ENCODE data around the gene SPEN. TPM values are rescaled to one million over a fixed set of nuclear protein-coding genes. Genes with fewer than 3 reads are reported as not detected.

The SPEN gene
- total and polyA plus RNA-seq, 10 of the 15 experiments (the other 5 are each of a cell fraction or from before 2014, with no cell fraction given), result 5.2 to 58.7 (median 20.1) TPM

GRCh38 chr1:15966081-15966955 lies 118.8 kb downstream of the SPEN start (continued):
- TF ChIP-seq IRF3 (IDR thresholded peaks at IDR 0.05), result no peak
- no peak for TF ChIP-seq ELK1 (IDR thresholded peaks at IDR 0.05; ENCODE audit: low read depth, low read length)
- no peak for TF ChIP-seq SUPT20H (IDR thresholded peaks at IDR 0.05; ENCODE audit: borderline replicate concordance, control insufficient read depth, low read depth, low read length)
- 0 out of 2 replicates have a peak, but pooled peaks have one; percentile 54 for TF ChIP-seq STAT3 (IDR thresholded peaks at IDR 0.05; ENCODE audit: low read depth, low read length)
- TF ChIP-seq KDM1A (IDR thresholded peaks at IDR 0.05; ENCODE audit: borderline replicate concordance), result no peak
- TF ChIP-seq HSF1 (IDR thresholded peaks at IDR 0.05; ENCODE audit: low read depth, low read length), result no peak
- no peak for TF ChIP-seq ZNF592 (IDR thresholded peaks at IDR 0.05)
- no peak for TF ChIP-seq ZNF24 (IDR thresholded peaks at IDR 0.05)
- no peak for TF ChIP-seq KLF5 (IDR thresholded peaks at IDR 0.05; ENCODE audit: partially characterized antibody)
- TF ChIP-seq NFIC (IDR thresholded peaks at IDR 0.05; ENCODE audit: low read depth, low read length), result peak; percentile 97
- peak; percentile 93 for TF ChIP-seq NR2F1 (conservative IDR thresholded peaks at IDR 0.05)
- peak; percentile 67 for TF ChIP-seq SMARCA5 (IDR thresholded peaks at IDR 0.05)
- TF ChIP-seq RFX5 (IDR thresholded peaks at IDR 0.05; ENCODE audit: low read depth, low read length), result no peak
- peak; percentile 66; the same call in 1 of the 2 replicates for TF ChIP-seq CHD2 (IDR thresholded peaks at IDR 0.05; ENCODE audit: borderline replicate concordance, low read depth, low read length)
- TF ChIP-seq BHLHE40 (IDR thresholded peaks at IDR 0.05; ENCODE audit: borderline replicate concordance in 1 of 2, low read depth in 2 of 2, low read length in 1 of 2), result peak; percentile 70 to 86
- no peak for TF ChIP-seq TARDBP (IDR thresholded peaks at IDR 0.05; ENCODE audit: borderline replicate concordance)
- TF ChIP-seq NBN (IDR thresholded peaks at IDR 0.05), result peak; percentile 89
- no peak for TF ChIP-seq PRDM15 (CRISPR knock-in tag; IDR thresholded peaks at IDR 0.05)
